ENCODE measurements around the gene TIAM2.

The TIAM2 gene

DNA sequence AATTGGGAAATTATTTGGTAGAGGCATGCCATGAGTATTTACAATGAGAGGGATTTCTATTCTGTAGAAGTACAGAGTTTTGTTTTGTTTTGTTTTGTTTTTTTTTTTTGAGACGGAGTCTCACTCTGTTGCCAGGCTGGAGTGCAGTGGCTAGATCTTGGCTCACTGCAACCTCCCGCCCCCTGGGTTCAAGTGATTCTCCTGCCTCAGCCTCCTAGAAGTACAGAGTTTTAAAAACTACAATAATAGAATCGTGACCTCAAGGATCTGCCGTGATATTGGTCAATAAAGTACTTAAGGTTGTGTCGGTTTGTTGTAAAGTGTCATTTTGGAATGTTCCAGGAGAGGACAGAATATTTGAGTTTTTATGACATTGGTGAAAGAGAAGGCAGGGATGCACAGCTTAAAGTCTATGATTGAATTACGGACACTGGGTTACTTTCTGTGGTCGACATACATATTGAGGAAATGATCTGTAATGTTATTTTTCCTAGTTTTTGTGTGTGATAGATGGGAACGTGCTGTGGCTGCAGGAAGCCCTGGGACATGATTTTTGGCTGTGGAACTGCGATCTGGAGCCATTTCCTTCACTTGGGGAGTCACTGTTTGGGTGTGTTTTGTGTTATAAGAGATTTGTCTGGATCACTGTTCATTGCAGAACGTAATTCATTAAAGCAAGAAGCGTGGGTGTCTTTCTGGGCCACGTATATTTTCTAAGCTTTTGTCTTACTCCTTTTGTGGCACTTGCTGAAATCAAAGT lies 59.6 kb downstream of the TIAM2 start:
- Mint-ChIP-seq H3K9me3 (no peaks in the 10 kb centered on the region), H3K4me3 (no peak overlapping the region), H3K36me3 (no peaks in the 10 kb centered on the region), H3K4me1 (peaks cover 14% of the 10 kb centered on the region), H3K27ac (no peak overlapping the region)
- no peak for DNase-seq (ENCODE audit: low spot score in 2 of 2)
- ATAC-seq, result no peak

- peaks cover 6% of the 10 kb centered on the region for H3K4me1 Mint-ChIP-seq
- H3K9me3 Mint-ChIP-seq, result no peaks in the 10 kb centered on the region
- no peak overlapping the region for H3K4me3 Mint-ChIP-seq
- DNase-seq (ENCODE audit: low spot score in 2 of 2) (no peak), ATAC-seq (peak; percentile 51)
- H3K27ac Mint-ChIP-seq, result peak overlapping the region; percentile 23
- H3K36me3 Mint-ChIP-seq, result no peaks in the 10 kb centered on the region
These were observed 60.6 kb downstream of the TIAM2 start for GRCh38 chr6:155055729-155056128.

DNA sequence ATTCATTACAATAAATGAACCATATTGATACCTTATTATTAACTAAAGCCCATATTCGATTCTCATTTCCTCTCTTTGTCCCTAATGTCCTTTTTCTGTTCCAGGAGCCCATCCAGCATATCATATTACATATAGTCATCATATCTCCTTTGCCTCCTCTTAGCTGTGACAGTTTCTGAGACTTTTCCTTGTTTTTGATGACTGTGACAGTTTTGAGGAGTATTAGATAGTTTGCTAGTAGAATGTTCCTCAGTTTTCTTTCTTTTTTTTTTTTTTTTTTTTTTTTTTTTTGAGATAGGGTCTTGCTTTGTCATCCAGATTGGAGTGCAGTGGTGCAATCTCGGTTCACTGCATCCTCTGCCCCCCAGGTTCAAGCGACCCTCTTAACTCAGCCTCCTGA lies 61.6 kb downstream of the TIAM2 start:
- H3K4me3 Mint-ChIP-seq, result no peak overlapping the region
- DNase-seq (ENCODE audit: low spot score in 2 of 2) (no peak), ATAC-seq (no peak)
- H3K4me1 Mint-ChIP-seq, result no peaks in the 10 kb centered on the region
- H3K9me3 Mint-ChIP-seq, result no peaks in the 10 kb centered on the region
- no peaks in the 10 kb centered on the region for H3K36me3 Mint-ChIP-seq
- no peak overlapping the region for H3K27ac Mint-ChIP-seq

- DNase-seq (ENCODE audit: low spot score in 2 of 2), result no peak
- Mint-ChIP-seq H3K4me3 (no peak overlapping the region), H3K36me3 (no peaks in the 10 kb centered on the region), H3K27ac (no peak overlapping the region), H3K4me1 (no peaks in the 10 kb centered on the region), H3K9me3 (no peaks in the 10 kb centered on the region)
- no peak for ATAC-seq
These were observed 66.3 kb downstream of the TIAM2 start for GRCh38 chr6:155061381-155061780.

GRCh38 chr6:155062866-155063341 lies 67.8 kb downstream of the TIAM2 start:
- H3K9me3 Mint-ChIP-seq, result no peaks in the 10 kb centered on the region
- no peak for ATAC-seq
- H3K4me1 Mint-ChIP-seq, result no peaks in the 10 kb centered on the region
- H3K36me3 Mint-ChIP-seq, result no peaks in the 10 kb centered on the region
- DNase-seq (ENCODE audit: low spot score in 2 of 2), result no peak
- H3K4me3 Mint-ChIP-seq, result no peak overlapping the region
- H3K27ac Mint-ChIP-seq, result no peak overlapping the region

GRCh38 chr6:155064303-155064702 lies 69.2 kb downstream of the TIAM2 start:
- no peak overlapping the region for H3K4me3 Mint-ChIP-seq
- DNase-seq (ENCODE audit: low spot score in 2 of 2) (no peak), ATAC-seq (no peak)
- no peaks in the 10 kb centered on the region for H3K4me1 Mint-ChIP-seq
- no peak overlapping the region for H3K27ac Mint-ChIP-seq
- no peaks in the 10 kb centered on the region for H3K36me3 Mint-ChIP-seq
- no peaks in the 10 kb centered on the region for H3K9me3 Mint-ChIP-seq

GRCh38 chr6:155066361-155066760 lies 71.2 kb downstream of the TIAM2 start:
- ATAC-seq (no peak), DNase-seq (ENCODE audit: low spot score in 2 of 2) (no peak)
- no peaks in the 10 kb centered on the region for H3K4me1 Mint-ChIP-seq
- H3K9me3 Mint-ChIP-seq, result no peaks in the 10 kb centered on the region
- H3K4me3 Mint-ChIP-seq, result no peak overlapping the region
- H3K27ac Mint-ChIP-seq, result no peak overlapping the region
- no peaks in the 10 kb centered on the region for H3K36me3 Mint-ChIP-seq

- H3K36me3 Mint-ChIP-seq, result no peaks in the 10 kb centered on the region
- H3K4me3 Mint-ChIP-seq, result no peak overlapping the region
- DNase-seq (ENCODE audit: low spot score in 2 of 2), result no peak
- H3K27ac Mint-ChIP-seq, result peak overlapping the region; percentile 32
- no peaks in the 10 kb centered on the region for H3K9me3 Mint-ChIP-seq
- no peaks in the 10 kb centered on the region for H3K4me1 Mint-ChIP-seq
- ATAC-seq, result no peak
These were observed 72.0 kb downstream of the TIAM2 start for GRCh38 chr6:155066921-155067680.

- Mint-ChIP-seq H3K4me3 (no peak overlapping the region), H3K9me3 (no peaks in the 10 kb centered on the region), H3K4me1 (no peaks in the 10 kb centered on the region), H3K27ac (no peak overlapping the region), H3K36me3 (no peaks in the 10 kb centered on the region)
- ATAC-seq (no peak), DNase-seq (ENCODE audit: low spot score in 2 of 2) (no peak)
These were observed 73.0 kb downstream of the TIAM2 start for GRCh38 chr6:155067956-155068615.

DNA sequence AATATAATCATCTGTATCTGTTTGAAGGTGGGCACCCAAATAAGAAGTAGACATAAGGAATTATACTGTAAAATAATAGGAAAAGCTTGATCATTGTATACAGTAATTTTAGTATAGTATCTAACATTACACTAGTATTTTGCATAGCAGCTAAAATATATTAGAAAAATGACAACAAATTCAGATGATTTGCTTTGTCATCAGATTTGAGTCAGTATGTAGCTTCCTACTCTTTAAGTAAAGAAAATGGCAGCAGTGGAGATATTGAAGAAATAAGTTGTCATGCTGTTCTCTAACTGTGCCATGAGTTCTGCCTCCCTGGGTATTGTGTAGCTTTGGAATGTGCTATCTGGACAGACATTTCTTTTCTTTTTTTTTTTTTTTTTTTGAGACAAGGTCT lies 74.4 kb downstream of the TIAM2 start:
- H3K9me3 Mint-ChIP-seq, result no peaks in the 10 kb centered on the region
- H3K4me1 Mint-ChIP-seq, result no peaks in the 10 kb centered on the region
- no peaks in the 10 kb centered on the region for H3K36me3 Mint-ChIP-seq
- ATAC-seq (no peak), DNase-seq (ENCODE audit: low spot score in 2 of 2) (no peak)
- no peak overlapping the region for H3K27ac Mint-ChIP-seq
- H3K4me3 Mint-ChIP-seq, result no peak overlapping the region

DNA sequence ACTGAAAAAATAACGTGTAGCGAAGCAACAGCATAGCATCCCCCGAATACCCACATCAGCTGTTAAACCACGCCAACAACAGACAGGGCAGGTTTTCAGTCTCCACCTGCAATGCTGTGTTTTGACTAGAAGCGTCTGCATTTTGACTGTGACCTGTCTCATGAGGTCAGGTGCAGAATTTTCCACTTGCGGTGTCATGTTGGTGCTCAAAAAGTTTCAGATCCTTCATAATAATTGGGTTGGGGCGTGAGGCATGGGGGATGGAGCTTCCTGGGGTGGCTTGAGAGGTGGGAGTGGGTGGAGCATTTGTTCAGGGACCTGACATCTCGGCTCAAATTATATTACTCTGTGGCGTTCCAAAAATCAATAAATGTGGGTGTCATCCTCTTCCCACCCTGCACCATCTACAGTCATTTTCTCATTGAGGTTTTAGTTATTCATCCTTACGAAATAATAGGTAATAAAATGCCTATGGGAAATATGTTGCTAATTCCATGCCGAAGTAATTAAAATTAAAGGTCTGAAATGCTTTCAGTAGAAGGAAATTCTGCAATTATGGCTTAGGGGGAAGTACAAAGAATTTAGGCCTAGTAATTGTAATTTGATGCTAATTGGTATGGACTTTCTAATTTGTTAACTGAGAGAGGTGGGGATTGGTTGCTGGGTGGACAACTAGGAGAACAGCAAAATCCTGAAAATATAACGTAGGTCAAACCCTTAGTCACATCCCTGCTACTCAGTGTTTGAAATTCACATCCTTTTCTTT lies 81.0 kb downstream of the TIAM2 start:
- no peaks in the 10 kb centered on the region for H3K9me3 Mint-ChIP-seq
- no peak overlapping the region for H3K4me3 Mint-ChIP-seq
- ATAC-seq (no peak), DNase-seq (ENCODE audit: low spot score in 2 of 2) (no peak)
- peaks cover 6% of the 10 kb centered on the region for H3K4me1 Mint-ChIP-seq
- H3K27ac Mint-ChIP-seq, result no peak overlapping the region
- no peaks in the 10 kb centered on the region for H3K36me3 Mint-ChIP-seq

DNA sequence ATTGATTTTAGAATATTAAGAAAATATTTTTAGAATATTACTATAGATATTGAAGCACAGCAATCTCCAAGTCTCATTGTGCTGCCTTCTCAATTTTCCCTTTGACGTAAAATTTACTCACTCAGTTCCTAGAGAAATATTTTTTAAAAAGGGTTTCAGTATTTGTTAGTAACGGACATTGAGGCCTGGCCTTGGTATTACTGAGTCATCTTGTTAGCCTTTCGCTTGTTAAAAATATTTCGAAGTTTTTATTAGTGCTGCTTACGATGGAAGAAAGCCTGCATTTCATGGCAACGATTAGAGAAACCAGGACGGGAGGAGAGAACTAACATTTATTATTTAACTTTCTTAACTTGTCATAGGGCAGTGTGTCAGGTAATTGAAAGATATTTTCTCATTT lies 82.2 kb downstream of the TIAM2 start:
- H3K9me3 Mint-ChIP-seq, result no peaks in the 10 kb centered on the region
- no peak for ATAC-seq
- H3K4me3 Mint-ChIP-seq, result no peak overlapping the region
- DNase-seq (ENCODE audit: low spot score in 2 of 2), result no peak
- H3K4me1 Mint-ChIP-seq, result peaks cover 6% of the 10 kb centered on the region
- no peak overlapping the region for H3K27ac Mint-ChIP-seq
- H3K36me3 Mint-ChIP-seq, result no peaks in the 10 kb centered on the region

DNA sequence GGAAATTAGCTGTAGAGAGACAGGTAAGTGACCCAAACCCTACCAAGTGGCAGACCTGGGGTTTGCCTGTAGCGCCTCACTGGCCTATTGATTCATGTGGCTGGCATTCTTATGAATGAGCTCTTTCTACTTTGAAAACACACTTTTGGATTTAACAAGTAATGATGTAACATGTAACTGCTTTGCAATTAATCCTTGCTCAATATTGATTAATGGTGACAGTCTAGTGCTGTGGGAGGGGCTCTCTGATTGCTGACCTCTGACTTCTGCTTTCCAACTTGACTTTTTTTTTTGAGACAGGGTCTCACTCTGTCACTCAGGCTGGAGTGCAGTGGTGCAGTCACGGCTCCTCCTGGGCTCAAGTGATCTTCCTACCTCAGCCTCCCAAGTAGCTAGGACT lies 82.7 kb downstream of the TIAM2 start:
- no peaks in the 10 kb centered on the region for H3K9me3 Mint-ChIP-seq
- ATAC-seq (no peak), DNase-seq (ENCODE audit: low spot score in 2 of 2) (no peak)
- no peaks in the 10 kb centered on the region for H3K36me3 Mint-ChIP-seq
- H3K4me1 Mint-ChIP-seq, result peaks cover 6% of the 10 kb centered on the region
- no peak overlapping the region for H3K4me3 Mint-ChIP-seq
- no peak overlapping the region for H3K27ac Mint-ChIP-seq

DNA sequence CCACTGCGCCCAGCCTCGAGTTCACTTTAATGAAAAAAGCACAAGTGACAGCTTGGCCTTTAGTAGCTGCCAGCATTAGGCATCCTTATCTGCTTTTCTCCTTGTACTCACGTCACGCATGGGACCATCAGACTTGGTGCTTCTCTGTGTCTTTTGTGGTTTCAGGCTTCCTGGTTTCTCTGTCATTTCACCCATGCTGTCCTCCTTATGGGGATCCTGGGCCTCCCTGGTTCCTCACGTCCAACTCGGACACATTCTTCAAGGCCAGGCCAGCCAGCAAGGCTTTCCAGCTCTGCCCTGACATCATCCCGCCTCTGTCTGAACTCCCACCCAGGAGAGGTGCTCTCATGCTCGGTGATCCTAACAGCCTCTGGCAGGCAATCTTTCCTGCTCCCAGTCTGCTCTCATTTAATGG lies 83.2 kb downstream of the TIAM2 start:
- no peak overlapping the region for H3K27ac Mint-ChIP-seq
- H3K9me3 Mint-ChIP-seq, result no peaks in the 10 kb centered on the region
- peaks cover 6% of the 10 kb centered on the region for H3K4me1 Mint-ChIP-seq
- no peak overlapping the region for H3K4me3 Mint-ChIP-seq
- no peak for DNase-seq (ENCODE audit: low spot score in 2 of 2)
- ATAC-seq, result no peak
- H3K36me3 Mint-ChIP-seq, result no peaks in the 10 kb centered on the region

DNA sequence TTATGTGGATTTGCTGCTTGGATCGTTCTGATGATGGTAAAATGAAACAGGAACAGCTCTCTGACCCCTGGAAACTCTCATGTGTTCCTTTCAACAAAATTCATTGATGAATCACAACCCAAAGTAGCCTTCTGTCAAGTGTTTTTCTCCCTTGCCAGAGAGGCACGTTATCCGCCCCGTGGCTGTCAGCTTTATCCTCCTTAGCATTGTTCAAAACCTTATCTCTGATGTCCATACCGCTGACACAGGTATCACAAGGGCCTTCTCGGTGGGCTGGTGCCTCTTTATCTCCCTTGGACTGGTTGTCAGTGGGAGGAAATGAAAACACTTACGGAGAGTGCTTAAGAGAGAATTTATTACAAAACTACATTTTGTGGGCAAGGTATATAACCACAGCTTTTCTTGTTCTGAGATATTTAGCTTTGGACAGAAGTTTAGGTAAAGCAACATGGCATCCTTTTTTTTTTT lies 84.9 kb downstream of the TIAM2 start:
- Mint-ChIP-seq H3K4me1 (peaks cover 6% of the 10 kb centered on the region), H3K27ac (peak overlapping the region; percentile 45), H3K36me3 (no peaks in the 10 kb centered on the region), H3K4me3 (no peak overlapping the region), H3K9me3 (no peaks in the 10 kb centered on the region)
- DNase-seq (ENCODE audit: low spot score in 2 of 2) (peak in 1 of 2 donors; percentile 52), ATAC-seq (peak; percentile 65)
